ENCODE results near the gene LIX1. TPM values are rescaled to one million over a fixed set of nuclear protein-coding genes. Genes with fewer than 3 reads are reported as not detected.

The LIX1 gene

GRCh38 chr5:97044052-97044451 is 98.4 kb downstream of the LIX1 start:
- no peak overlapping the region for H3K4me2 ChIP-seq (ENCODE audit: low read length, poor library complexity, severe bottlenecking)
- H4K8ac ChIP-seq (ENCODE audit: low read length) = no peak overlapping the region
- peaks cover 13% of the 10 kb centered on the region for H3K4me1 ChIP-seq (ENCODE audit: control insufficient read depth, insufficient read depth, low read depth, low read length)
- no peaks in the 10 kb centered on the region for H3K9me3 ChIP-seq (ENCODE audit: control insufficient read depth, low read length)
- no peak overlapping the region for H2AFZ ChIP-seq (ENCODE audit: low read depth, low read length)
- no peak overlapping the region for H4K91ac ChIP-seq (ENCODE audit: low read length)
- H2BK120ac ChIP-seq (ENCODE audit: low read depth, low read length) = no peak overlapping the region
- no peak overlapping the region for H2BK12ac ChIP-seq (ENCODE audit: low read length in 2 of 2)
- 73% methylated on average over 2 of the region's 2 CpGs for WGBS
- H3K36me3 ChIP-seq (ENCODE audit: control insufficient read depth in 1 of 2, insufficient read depth in 2 of 2, low read depth in 1 of 2, low read length in 2 of 2) = no peaks in the 10 kb centered on the region
- no peak overlapping the region for H3K27ac ChIP-seq (ENCODE audit: low read length, poor library complexity, severe bottlenecking)
- H3K27me3 ChIP-seq (ENCODE audit: control insufficient read depth in 1 of 2, insufficient read depth in 1 of 2, low read length in 2 of 2) = no peaks in the 10 kb centered on the region
- peak overlapping the region; percentile 56 for H2AK5ac ChIP-seq (ENCODE audit: low read length, severe bottlenecking)
- peak; percentile 6 for DNase-seq
- no peak overlapping the region for H3K14ac ChIP-seq (ENCODE audit: low read length in 2 of 2)
- no peak overlapping the region for H2BK15ac ChIP-seq (ENCODE audit: low read depth, poor library complexity, severe bottlenecking)
- no peak overlapping the region for H2BK5ac ChIP-seq (ENCODE audit: low read depth, low read length, poor library complexity, severe bottlenecking)
- H3K18ac ChIP-seq (ENCODE audit: low read depth in 1 of 2, low read length in 2 of 2) = no peak overlapping the region
- no peak overlapping the region for H3K23ac ChIP-seq (ENCODE audit: low read length in 2 of 2)
- H3K79me1 ChIP-seq (replicated peaks; ENCODE audit: low read length, poor library complexity, severe bottlenecking) = no peaks in the 10 kb centered on the region
- no peak overlapping the region for H3K4ac ChIP-seq (ENCODE audit: low read depth in 1 of 2, low read length in 2 of 2)
- no peak overlapping the region for H3K9ac ChIP-seq (ENCODE audit: low read length)
- no peak overlapping the region for H3K4me3 ChIP-seq (ENCODE audit: insufficient read depth in 1 of 2, low read depth in 1 of 2, low read length in 2 of 2)

GRCh38 chr5:97043511-97043910 is 98.9 kb downstream of the LIX1 start:
- H4K8ac ChIP-seq (ENCODE audit: low read length) = no peak overlapping the region
- H3K4me2 ChIP-seq (ENCODE audit: low read length, poor library complexity, severe bottlenecking) = no peak overlapping the region
- 96% methylated on average over 3 of the region's 3 CpGs for WGBS
- no peak overlapping the region for H2BK120ac ChIP-seq (ENCODE audit: low read depth, low read length)
- no peak overlapping the region for H2AFZ ChIP-seq (ENCODE audit: low read depth, low read length)
- no peaks in the 10 kb centered on the region for H3K79me1 ChIP-seq (replicated peaks; ENCODE audit: low read length, poor library complexity, severe bottlenecking)
- H3K23ac ChIP-seq (ENCODE audit: low read length in 2 of 2) = no peak overlapping the region
- peak overlapping the region; percentile 29 for H2AK5ac ChIP-seq (ENCODE audit: low read length, severe bottlenecking)
- no peak overlapping the region for H3K4ac ChIP-seq (ENCODE audit: low read depth in 1 of 2, low read length in 2 of 2)
- no peak overlapping the region for H2BK5ac ChIP-seq (ENCODE audit: low read depth, low read length, poor library complexity, severe bottlenecking)
- H3K14ac ChIP-seq (ENCODE audit: low read length in 2 of 2) = no peak overlapping the region
- no peak overlapping the region for H2BK15ac ChIP-seq (ENCODE audit: low read depth, poor library complexity, severe bottlenecking)
- H4K91ac ChIP-seq (ENCODE audit: low read length) = no peak overlapping the region
- H3K9ac ChIP-seq (ENCODE audit: low read length) = no peak overlapping the region
- no peaks in the 10 kb centered on the region for H3K27me3 ChIP-seq (ENCODE audit: control insufficient read depth in 1 of 2, insufficient read depth in 1 of 2, low read length in 2 of 2)
- H3K27ac ChIP-seq (ENCODE audit: low read length, poor library complexity, severe bottlenecking) = no peak overlapping the region
- H3K18ac ChIP-seq (ENCODE audit: low read depth in 1 of 2, low read length in 2 of 2) = no peak overlapping the region
- H2BK12ac ChIP-seq (ENCODE audit: low read length in 2 of 2) = no peak overlapping the region
- no peaks in the 10 kb centered on the region for H3K36me3 ChIP-seq (ENCODE audit: control insufficient read depth in 1 of 2, insufficient read depth in 2 of 2, low read depth in 1 of 2, low read length in 2 of 2)
- no peaks in the 10 kb centered on the region for H3K9me3 ChIP-seq (ENCODE audit: control insufficient read depth, low read length)
- H3K4me3 ChIP-seq (ENCODE audit: insufficient read depth in 1 of 2, low read depth in 1 of 2, low read length in 2 of 2) = no peak overlapping the region
- DNase-seq = no peak
- peaks cover 13% of the 10 kb centered on the region for H3K4me1 ChIP-seq (ENCODE audit: control insufficient read depth, insufficient read depth, low read depth, low read length)

DNA sequence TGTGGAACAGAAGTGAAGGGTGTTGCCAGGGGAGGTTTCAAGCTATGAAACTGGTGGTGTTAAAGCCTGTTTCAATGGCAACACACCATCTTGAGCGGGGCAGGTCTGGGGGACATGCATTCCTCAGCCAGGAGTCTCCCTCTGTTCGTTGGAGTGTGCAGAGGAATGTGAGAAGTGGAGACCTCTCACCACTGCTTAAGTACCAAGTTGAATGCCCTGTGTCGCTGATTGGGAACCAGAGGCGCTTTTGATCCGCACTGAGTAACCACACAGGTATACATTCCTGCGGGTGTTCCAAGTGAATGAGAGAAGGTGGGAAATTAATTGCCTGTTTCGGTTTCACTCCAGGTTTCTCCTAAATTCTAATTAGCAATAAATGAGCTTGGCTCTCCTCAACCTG is 99.4 kb downstream of the LIX1 start:
- no peak overlapping the region for H3K9ac ChIP-seq (ENCODE audit: low read length)
- H4K8ac ChIP-seq (ENCODE audit: low read length) = no peak overlapping the region
- H3K18ac ChIP-seq (ENCODE audit: low read depth in 1 of 2, low read length in 2 of 2) = no peak overlapping the region
- 88% methylated on average over 7 of the region's 7 CpGs for WGBS
- H3K27ac ChIP-seq (ENCODE audit: low read length, poor library complexity, severe bottlenecking) = peak overlapping the region; percentile 56
- peak overlapping the region; percentile 56 for H2AK5ac ChIP-seq (ENCODE audit: low read length, severe bottlenecking)
- H4K91ac ChIP-seq (ENCODE audit: low read length) = no peak overlapping the region
- H2AFZ ChIP-seq (ENCODE audit: low read depth, low read length) = no peak overlapping the region
- H3K27me3 ChIP-seq (ENCODE audit: control insufficient read depth in 1 of 2, insufficient read depth in 1 of 2, low read length in 2 of 2) = no peaks in the 10 kb centered on the region
- no peak overlapping the region for H2BK5ac ChIP-seq (ENCODE audit: low read depth, low read length, poor library complexity, severe bottlenecking)
- peaks cover 13% of the 10 kb centered on the region for H3K4me1 ChIP-seq (ENCODE audit: control insufficient read depth, insufficient read depth, low read depth, low read length)
- H3K36me3 ChIP-seq (ENCODE audit: control insufficient read depth in 1 of 2, insufficient read depth in 2 of 2, low read depth in 1 of 2, low read length in 2 of 2) = no peaks in the 10 kb centered on the region
- no peak for DNase-seq
- H2BK12ac ChIP-seq (ENCODE audit: low read length in 2 of 2) = no peak overlapping the region
- no peaks in the 10 kb centered on the region for H3K79me1 ChIP-seq (replicated peaks; ENCODE audit: low read length, poor library complexity, severe bottlenecking)
- H2BK15ac ChIP-seq (ENCODE audit: low read depth, poor library complexity, severe bottlenecking) = no peak overlapping the region
- H3K4me2 ChIP-seq (ENCODE audit: low read length, poor library complexity, severe bottlenecking) = no peak overlapping the region
- H3K14ac ChIP-seq (ENCODE audit: low read length in 2 of 2) = no peak overlapping the region
- no peak overlapping the region for H3K23ac ChIP-seq (ENCODE audit: low read length in 2 of 2)
- H3K4ac ChIP-seq (ENCODE audit: low read depth in 1 of 2, low read length in 2 of 2) = no peak overlapping the region
- H3K4me3 ChIP-seq (ENCODE audit: insufficient read depth in 1 of 2, low read depth in 1 of 2, low read length in 2 of 2) = no peak overlapping the region
- H2BK120ac ChIP-seq (ENCODE audit: low read depth, low read length) = no peak overlapping the region
- no peaks in the 10 kb centered on the region for H3K9me3 ChIP-seq (ENCODE audit: control insufficient read depth, low read length)

Small RNA genes within 50 kb of the gene (small RNA-seq; reads per million reads assigned to genes)
- not detected for gene RNU1-73P (ENCODE audit: low read depth)
